HG02623 (cell line): ENCODE measurements around the gene FERMT3.

Source experiments
- ATAC-seq: cut with Tn5 transposase; IDR thresholded peaks from one replicate; pipeline ENCODE4 v1.9.1; 2021; ENCODE audit warnings: moderate library complexity; ENCODE audit not compliant: unreplicated experiment

Gene FERMT3

DNA sequence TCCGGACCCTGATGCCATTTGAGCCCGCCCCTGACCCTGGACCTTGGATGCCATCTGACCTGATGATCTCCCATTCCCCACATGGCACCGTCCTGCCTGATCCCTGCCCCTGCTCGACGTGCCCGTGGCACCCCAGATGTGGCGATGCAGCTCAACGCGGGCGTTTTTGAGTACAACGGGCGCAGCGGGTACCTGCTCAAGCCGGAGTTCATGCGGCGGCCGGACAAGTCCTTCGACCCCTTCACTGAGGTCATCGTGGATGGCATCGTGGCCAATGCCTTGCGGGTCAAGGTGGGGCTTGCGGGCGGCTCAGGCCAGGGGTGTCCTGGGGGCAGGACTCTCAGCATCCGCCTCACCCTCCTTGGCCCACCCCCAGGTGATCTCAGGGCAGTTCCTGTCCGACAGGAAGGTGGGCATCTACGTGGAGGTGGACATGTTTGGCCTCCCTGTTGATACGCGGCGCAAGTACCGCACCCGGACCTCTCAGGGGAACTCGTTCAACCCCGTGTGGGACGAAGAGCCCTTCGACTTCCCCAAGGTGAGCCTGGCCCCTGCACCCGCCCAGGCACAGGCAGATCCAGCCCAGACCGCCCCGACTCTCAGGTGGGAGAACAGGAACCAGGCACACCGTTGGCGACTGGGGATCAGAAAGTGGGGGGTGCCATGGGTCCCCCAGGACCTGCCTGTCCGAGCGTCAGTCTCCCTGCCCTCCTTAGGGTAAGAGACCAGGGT lies 55.9 kb downstream of the FERMT3 start:
- ATAC-seq = no peak

DNA sequence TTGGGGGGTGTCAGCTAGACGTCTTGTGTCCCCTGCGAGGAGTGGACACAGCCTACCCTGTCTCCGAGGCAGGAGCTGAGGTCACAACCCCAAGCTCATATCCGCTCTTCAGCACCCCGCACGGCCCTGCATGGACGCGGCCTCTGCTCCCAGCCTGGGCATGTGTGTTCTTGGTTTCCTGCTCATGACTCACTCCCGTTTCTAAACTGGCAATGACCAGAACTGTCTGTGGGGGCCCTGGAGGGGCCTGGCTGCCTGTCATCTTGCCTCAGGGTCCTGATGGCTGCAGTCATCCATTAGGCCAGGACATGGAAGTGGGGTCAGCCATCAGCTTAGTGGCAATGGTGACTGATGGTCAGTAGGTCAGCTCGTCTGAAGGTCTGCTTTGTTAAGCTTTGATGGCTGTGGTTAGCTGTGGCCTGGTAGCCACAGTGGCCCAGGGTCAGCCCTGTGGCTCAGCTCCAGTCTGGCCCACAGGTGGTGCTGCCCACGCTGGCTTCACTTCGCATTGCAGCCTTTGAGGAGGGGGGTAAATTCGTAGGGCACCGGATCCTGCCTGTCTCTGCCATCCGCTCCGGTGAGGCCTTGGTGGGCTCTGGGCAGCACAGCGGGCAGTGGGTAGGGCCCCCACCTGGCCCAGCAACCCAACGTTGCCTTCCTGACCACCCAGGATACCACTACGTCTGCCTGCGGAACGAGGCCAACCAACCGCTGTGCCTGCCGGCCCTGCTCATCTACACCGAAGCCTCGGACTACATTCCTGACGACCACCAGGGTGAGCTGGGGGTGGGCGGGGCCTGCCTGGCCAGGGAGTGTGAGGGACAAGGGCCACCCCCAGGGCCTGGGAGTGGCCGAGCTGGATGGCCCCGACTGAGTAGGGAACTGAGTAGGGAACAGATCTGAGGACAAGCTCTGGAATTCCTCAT lies 56.8 kb downstream of the FERMT3 start:
- no peak for ATAC-seq

GRCh38 chr11:64263947-64264317 lies 57.4 kb downstream of the FERMT3 start:
- no peak for ATAC-seq

DNA sequence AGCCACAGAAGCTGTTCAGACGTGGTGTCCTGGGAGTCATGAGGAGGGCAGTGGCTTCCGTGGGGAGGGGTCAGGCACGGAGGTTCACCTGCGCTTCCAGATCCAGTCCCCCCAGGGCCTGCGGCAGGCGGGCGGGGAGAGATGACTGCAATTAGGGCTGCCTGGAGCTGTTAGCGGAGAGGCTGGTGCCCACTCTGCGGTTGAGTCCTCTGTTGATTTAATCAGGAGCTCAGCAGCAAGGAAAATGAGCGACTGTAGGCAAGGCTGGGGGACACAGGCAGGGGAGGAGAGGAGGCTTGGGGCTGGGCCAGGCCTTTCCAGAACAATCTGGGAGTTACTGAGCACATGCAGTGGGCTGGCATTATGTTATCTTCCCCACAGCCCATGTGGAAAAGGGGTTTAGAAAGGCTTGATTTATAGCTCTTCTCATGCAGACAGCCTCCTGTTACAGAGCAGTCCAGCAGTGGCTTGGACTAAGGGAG lies 57.9 kb downstream of the FERMT3 start:
- no peak for ATAC-seq

- ATAC-seq = no peak
Measured at GRCh38 chr11:64265176-64266160, 58.9 kb downstream of the FERMT3 start.

DNA sequence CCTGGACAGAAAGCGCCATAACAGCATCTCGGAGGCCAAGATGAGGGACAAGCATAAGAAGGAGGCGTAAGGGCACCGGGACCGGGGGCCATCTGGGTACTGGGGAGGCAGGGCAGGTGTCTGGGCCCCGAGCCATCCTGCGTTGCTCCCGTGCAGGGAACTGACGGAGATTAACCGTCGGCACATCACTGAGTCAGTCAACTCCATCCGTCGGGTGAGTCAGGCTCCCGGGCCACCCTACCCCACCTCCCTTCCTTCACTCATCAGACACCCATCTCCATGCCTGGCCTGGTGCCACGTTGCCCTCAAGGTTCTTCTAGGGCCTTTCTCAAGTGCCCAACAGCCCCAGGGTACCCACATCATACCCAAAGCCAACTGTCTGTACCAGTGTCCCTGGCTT lies 59.8 kb downstream of the FERMT3 start:
- ATAC-seq = no peak

GRCh38 chr11:64267207-64267945 lies 60.9 kb downstream of the FERMT3 start:
- no peak for ATAC-seq

GRCh38 chr11:64268025-64268892 lies 61.7 kb downstream of the FERMT3 start:
- ATAC-seq = no peak

GRCh38 chr11:64268893-64269539 lies 62.5 kb downstream of the FERMT3 start:
- peak; percentile 3 for ATAC-seq

DNA sequence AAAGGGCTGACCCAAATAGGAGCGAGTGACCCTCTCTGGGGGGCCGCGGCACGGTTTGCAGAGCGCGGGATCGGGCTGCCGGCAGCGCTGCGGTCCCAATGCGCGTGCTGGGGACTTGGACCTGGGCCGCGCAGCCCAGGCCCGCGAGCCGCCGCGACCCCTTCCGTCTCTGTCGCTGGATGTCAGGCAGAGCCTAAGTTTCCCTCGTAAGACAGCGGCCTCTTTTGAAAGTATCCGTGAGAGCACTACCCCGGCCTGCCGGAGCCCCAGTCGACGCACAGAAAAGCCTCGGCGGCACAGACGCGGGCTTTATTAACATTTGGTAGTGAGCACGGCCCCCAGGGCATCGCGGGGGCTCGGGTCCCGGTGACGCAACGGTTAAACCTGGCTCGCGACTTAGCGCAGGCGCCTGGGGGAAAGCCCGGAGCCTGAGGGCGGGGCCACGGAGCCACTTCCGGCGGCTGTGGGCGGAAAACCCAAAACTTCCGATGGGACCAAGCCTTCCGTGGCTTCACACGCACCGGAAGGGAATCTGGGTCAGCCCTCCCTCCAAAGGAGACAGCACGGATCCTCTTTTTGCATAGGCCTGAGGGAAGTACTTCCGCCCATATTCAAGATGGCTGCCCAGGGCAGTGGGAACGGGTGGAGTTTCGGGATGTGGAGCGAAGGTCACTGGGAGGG lies 63.2 kb downstream of the FERMT3 start:
- peak; percentile 63 for ATAC-seq
